ENCODE data around the gene C6orf47. TPM values are rescaled to one million over a fixed set of nuclear protein-coding genes. Genes with fewer than 3 reads are reported as not detected.

The C6orf47 gene
- total and polyA plus RNA-seq, 10 of the 15 experiments (the other 5 are each of a cell fraction or from before 2014, with no cell fraction given) = 0.16 to 20.4 (median 17.3) TPM; not detected in 1

GRCh38 chr6:31617010-31617409 is 43.6 kb downstream of the C6orf47 start (continued):
- TF ChIP-seq IKZF2 (IDR thresholded peaks at IDR 0.05) = 0 out of 4 replicates have a peak, but pooled peaks of 1 of the 2 experiments have one; percentile 17
- no peak for TF ChIP-seq SREBF2 (IDR thresholded peaks at IDR 0.05; ENCODE audit: low read length)
- no peak for TF ChIP-seq RCOR1 (conservative IDR thresholded peaks at IDR 0.05; ENCODE audit: low read depth, low read length)
- TF ChIP-seq SKIL (IDR thresholded peaks at IDR 0.05; ENCODE audit: low read depth, poor library complexity, severe bottlenecking) = no peak
- no peak for TF ChIP-seq CREB1 (IDR thresholded peaks at IDR 0.05; ENCODE audit: low read depth)
- no peak for TF ChIP-seq RAD51 (IDR thresholded peaks at IDR 0.05)
- TF ChIP-seq NR2C1 (IDR thresholded peaks at IDR 0.05) = no peak
- TF ChIP-seq CHD1 (IDR thresholded peaks at IDR 0.05; ENCODE audit: low read depth, low read length) = no peak
- no peak for TF ChIP-seq RB1 (IDR thresholded peaks at IDR 0.05; ENCODE audit: borderline replicate concordance)
- TF ChIP-seq ZNF687 (IDR thresholded peaks at IDR 0.05) = no peak
- no peak for TF ChIP-seq ATF7 (IDR thresholded peaks at IDR 0.05; ENCODE audit: low read depth)
- TF ChIP-seq SUPT20H (IDR thresholded peaks at IDR 0.05; ENCODE audit: borderline replicate concordance, control insufficient read depth, low read depth, low read length) = no peak
- no peak for TF ChIP-seq FOXK2 (IDR thresholded peaks at IDR 0.05)
- no peak for TF ChIP-seq ZZZ3 (IDR thresholded peaks at IDR 0.05; ENCODE audit: control insufficient read depth, insufficient read length, low read depth)
- peak; percentile 74 for TF ChIP-seq RUNX3 (IDR thresholded peaks at IDR 0.05; ENCODE audit: low read length)
- TF ChIP-seq ZNF217 (IDR thresholded peaks at IDR 0.05) = no peak
- no peak for TF ChIP-seq JUNB (IDR thresholded peaks at IDR 0.05)
- TF ChIP-seq IKZF1 (conservative IDR thresholded peaks at IDR 0.05) = peak; percentile 28; the same call in 1 of the 2 replicates
- no peak for TF ChIP-seq SPI1 (IDR thresholded peaks at IDR 0.05; ENCODE audit: borderline replicate concordance, insufficient read depth, low read depth, low read length)
- no peak for TF ChIP-seq CEBPB (IDR thresholded peaks at IDR 0.05; ENCODE audit: borderline replicate concordance in 1 of 2, low read depth in 2 of 2, low read length in 2 of 2)
- TF ChIP-seq TCF12 (IDR thresholded peaks at IDR 0.05; ENCODE audit: low read depth, low read length) = 0 out of 2 replicates have a peak, but pooled peaks have one; percentile 13
- TF ChIP-seq PBX3 (IDR thresholded peaks at IDR 0.05; ENCODE audit: insufficient replicate concordance, low read depth, low read length) = peak; percentile 14
- peak; percentile 39; the same call in 1 of the 2 replicates for TF ChIP-seq RELB (IDR thresholded peaks at IDR 0.05; ENCODE audit: low read depth)
- no peak for TF ChIP-seq PAX8 (IDR thresholded peaks at IDR 0.05)
